Measurements from ENCODE around the gene PLA2R1.

DNA sequence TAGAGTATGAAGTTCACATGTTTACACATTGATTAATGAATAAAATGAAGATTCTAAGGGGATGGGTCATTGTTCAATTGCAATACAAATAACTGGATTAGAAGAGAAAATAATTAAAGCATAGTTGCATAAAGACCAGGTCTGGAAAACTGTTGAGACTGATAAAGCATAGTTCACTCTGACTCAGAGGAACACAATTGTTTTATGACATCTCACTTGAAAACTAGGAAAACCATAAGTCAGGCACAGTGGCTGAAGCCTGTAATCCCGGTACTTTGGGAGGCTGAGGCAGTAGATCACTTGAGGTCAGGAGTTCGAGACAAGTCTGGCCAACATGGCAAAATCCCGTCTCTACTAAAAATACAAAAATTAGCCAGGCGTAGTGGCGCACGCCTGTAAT lies 46.7 kb downstream of the PLA2R1 start:
- TF ChIP-seq, protein P1, sequence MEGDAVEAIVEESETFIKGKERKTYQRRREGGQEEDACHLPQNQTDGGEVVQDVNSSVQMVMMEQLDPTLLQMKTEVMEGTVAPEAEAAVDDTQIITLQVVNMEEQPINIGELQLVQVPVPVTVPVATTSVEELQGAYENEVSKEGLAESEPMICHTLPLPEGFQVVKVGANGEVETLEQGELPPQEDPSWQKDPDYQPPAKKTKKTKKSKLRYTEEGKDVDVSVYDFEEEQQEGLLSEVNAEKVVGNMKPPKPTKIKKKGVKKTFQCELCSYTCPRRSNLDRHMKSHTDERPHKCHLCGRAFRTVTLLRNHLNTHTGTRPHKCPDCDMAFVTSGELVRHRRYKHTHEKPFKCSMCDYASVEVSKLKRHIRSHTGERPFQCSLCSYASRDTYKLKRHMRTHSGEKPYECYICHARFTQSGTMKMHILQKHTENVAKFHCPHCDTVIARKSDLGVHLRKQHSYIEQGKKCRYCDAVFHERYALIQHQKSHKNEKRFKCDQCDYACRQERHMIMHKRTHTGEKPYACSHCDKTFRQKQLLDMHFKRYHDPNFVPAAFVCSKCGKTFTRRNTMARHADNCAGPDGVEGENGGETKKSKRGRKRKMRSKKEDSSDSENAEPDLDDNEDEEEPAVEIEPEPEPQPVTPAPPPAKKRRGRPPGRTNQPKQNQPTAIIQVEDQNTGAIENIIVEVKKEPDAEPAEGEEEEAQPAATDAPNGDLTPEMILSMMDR (IDR thresholded peaks at IDR 0.05; ENCODE audit: poor library complexity), result no peak
- TF ChIP-seq EZH2phosphoT487 (IDR thresholded peaks at IDR 0.05; ENCODE audit: low read depth, severe bottlenecking, unreplicated experiment), result no peak
- no peak for TF ChIP-seq EZH2 (IDR thresholded peaks at IDR 0.05; ENCODE audit: borderline replicate concordance)

Measured in hepatocyte (in vitro differentiated cells).